GM10847 (cell line): ENCODE results near the gene TMEM239.
A peak's percentile ranks its signal among the peaks of the same experiment; 100 is the strongest.

Source experiments
- POLR2A ChIP-seq: IDR thresholded peaks from 2 replicates; pipeline ENCODE4 v1.6.1; 2011; ENCODE audit not compliant: insufficient read length; ENCODE audit errors: extremely low read depth

TMEM239 gene

DNA sequence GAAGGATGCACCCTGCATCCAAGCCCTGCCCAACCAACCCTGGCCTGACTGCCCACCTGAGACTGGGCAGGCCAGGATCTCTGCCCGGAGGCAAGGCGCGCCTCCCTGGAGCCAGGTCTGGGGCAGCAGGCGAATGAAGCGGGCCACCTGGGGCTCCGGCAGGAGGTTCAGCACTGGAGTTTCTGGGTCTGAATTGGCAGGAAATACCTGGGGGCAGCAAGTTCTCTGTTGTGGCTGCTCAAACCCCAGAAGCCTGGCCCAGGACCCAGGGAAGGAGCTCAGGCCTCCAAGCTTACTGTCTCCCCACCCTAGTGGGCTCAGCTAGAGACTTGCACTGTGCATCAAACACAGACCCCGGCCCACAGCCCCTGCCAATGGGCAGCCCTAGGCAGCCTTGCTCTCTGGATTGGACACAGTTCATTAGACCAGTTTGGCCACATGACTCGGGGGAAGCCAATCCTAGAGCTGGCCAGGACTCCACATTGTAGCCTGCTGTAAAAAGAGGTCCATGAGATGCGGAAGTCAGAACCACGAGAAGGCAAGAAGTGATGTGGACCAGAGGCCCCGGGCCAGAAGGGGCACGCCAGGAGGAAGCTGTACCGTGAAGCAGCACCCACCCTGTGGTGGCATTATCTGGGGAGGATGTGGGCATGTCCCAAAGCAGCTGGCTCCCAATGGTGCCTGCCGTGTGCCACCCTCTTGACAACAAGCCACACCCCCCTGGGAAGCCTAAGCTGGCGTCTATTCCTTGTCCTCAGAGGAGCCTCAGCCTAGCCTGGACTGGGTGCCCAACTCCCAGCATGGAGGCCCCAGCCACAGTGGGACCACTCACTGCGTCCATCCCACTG, 18.8 kb upstream of the TMEM239 start:
- no peak for TF ChIP-seq POLR2A

- no peak for TF ChIP-seq POLR2A
Measured at GRCh38 chr20:2798095-2798805, 17.9 kb upstream of the TMEM239 start.

GRCh38 chr20:2798814-2799213, 17.4 kb upstream of the TMEM239 start:
- TF ChIP-seq POLR2A = no peak

DNA sequence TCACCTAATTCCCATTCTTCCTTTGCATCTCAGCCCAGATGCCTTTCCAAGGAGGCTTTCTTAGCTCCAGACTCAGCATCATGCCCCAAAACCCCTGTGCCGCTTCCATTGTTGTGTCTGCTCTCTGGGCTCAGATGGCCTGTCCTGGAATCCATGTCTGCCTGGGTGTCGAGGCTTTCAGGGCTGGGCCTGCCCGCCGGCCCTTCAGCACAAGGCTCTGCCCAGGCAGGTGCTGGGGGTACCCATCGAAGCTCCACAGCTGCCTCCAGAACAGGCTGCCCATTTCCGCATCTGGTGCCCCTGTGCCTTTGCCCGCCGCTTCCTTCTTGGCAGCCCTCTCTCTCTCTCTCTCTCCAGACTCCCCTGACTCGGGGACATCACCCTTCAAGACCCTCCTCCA, 16.9 kb upstream of the TMEM239 start:
- TF ChIP-seq POLR2A = no peak

- no peak for TF ChIP-seq POLR2A
Measured at GRCh38 chr20:2799688-2800520, 16.3 kb upstream of the TMEM239 start.

- TF ChIP-seq POLR2A = peak; percentile 48
Measured at GRCh38 chr20:2800521-2801285, 15.5 kb upstream of the TMEM239 start, which contains the start of gene CPXM1. Gene CPXM1 (minus strand): TSS chr20:2800627. CDS start chr20:2800572, 55 bp downstream.

- no peak for TF ChIP-seq POLR2A
Measured at GRCh38 chr20:2801286-2801728, 14.9 kb upstream of the TMEM239 start.

DNA sequence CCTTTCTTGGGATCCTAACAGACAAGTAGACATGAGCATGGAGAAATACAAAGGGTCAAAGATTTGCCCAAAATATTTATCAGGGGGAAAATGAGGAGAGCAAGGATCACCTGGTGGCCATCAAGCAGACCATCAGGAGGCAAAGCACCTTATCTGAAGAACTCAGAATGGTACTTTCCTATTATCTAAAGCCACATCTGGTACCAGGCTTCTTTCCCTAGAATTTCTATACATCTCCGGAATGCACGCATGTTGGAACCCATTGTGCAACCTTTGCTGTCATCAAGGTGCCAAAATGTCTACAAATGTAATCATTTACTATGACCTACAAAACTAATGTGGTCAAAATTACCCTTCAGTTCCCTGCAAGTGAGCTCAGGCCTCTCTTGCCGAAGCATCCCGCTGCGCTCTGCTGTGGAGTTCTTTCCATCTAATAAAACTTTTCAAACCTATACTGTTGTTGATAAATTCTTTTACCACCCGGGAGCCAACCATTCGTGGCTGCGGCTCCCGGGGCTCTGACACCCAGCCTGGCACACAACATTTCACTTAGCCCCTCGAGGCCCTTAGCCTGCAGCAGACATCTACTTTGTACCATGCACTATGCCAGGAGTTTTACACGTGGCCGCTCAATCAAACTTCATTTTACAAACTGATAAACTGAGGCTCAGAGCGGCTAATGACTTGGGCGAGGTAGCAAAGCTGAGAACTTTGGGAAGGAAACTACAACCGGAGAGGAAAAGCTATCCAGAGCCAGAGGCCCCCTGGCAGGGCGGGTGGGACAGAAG, 11.9 kb upstream of the TMEM239 start:
- TF ChIP-seq POLR2A = no peak

DNA sequence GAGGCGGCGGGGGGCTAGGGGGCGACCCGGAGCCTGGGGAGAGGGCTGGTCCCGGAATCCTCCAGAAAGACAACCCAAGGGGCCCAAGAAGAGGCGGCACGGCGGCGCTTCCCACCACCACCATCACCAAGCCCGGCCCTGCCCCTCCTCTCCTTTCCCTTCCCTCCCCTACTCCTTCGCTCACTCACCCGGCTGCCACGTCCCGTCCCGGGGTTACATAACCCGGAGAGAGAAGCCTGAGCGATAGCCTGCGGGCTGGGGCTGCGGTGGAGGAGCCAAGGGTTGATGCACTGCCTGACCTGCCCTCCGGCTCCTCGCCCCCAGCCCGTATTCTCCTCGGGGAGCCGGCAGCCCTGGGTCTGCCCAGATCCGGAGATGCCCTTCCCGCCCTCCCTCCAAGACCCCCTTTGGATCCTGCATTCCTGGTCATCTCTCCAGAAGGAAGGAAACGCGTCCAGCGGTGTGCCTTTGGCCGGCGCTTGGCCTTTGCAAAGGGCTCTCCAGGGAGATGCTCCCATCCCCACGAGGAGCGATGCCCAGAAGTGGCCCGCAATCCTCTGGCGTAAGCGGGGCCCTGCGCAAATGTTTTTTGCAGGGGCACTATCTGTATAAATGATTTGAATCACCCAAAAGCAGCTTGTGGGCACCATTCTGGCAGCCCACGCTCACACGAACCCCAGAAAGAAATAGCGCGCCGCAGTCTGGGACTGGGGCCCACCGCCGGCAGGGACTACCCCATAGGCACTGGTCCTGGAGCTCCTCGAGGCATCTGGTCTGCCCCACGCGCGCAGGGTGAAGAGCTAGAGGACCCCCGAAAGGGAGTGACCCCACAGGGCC, 11.1 kb upstream of the TMEM239 start:
- TF ChIP-seq POLR2A = no peak

- TF ChIP-seq POLR2A = no peak
Measured at GRCh38 chr20:2805689-2806350, 10.3 kb upstream of the TMEM239 start.

DNA sequence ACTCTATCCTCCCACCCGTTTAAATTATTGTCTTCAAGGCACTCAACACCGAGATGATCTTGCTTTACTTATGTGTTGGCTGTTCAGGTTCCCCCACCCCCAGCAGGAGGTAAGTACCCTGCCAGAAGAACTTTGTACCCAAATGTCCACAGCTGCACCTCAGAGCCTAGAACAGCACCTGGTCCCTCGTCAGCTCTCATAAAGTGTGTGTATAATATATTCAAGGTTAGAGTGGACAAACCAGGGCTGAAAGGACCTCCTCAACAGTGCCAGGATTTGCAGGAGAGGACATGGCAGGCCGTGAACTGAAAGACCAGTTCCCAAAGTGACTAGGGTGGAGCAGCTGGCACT, 9.8 kb upstream of the TMEM239 start:
- no peak for TF ChIP-seq POLR2A

- TF ChIP-seq POLR2A = no peak
Measured at GRCh38 chr20:2807019-2807418, 9.1 kb upstream of the TMEM239 start.

DNA sequence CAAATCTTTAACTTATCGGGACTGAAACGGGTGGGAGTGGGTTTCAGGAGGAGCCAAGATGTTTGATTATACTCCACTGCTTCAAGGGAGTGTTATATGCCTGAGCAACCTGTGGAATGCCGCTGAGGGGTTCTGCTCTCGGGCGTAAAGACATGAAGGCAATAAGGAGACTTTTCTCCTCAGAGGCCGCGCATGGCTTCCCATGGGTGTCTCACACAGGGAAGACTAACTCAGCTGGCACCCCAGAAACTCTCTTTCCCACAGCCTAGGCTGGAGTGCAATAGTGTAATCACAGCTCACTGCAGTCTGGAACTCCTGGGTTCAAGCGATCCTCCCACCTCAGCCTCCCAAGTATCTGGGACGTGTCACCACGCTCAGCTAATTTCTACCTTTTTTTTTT, 6.5 kb upstream of the TMEM239 start:
- TF ChIP-seq POLR2A = no peak
